ENCODE results near the gene RANBP10. TPM values are rescaled to one million over a fixed set of nuclear protein-coding genes. Genes with fewer than 3 reads are reported as not detected.
A peak's percentile ranks its signal among the peaks of the same experiment; 100 is the strongest.

RANBP10 gene
- total and polyA plus RNA-seq, 9 of the 15 experiments (the other 6 are each of a cell fraction or from before 2014, with no cell fraction given) = 0.61 to 19.3 (median 5.9) TPM

DNA sequence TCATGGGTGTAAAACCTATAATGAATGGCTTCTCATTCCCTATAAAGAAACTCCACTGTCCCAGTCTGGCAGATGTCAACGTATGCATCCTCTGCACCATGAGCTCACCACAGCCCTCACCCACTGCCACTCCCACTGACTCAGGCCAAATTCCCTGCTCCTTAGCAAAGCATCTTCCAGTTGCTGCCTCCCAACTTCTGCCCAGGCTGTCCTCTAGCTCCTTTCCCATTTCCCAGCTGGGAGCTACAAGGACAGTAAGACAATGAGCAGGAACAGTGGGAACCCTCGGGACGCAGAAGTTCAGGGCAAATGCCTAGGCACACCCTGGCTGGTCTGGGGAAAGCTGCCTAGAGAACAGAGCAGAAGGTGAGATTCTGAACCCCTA is 26.7 kb upstream of the RANBP10 start:
- 0% methylated on average over 3 of the region's 3 CpGs for WGBS (ENCODE audit: insufficient coverage, low coverage, missing lambda C conversion rate)
- TF ChIP-seq NFRKB (IDR thresholded peaks at IDR 0.05; ENCODE audit: low read depth) = no peak
- TF ChIP-seq HDGF (IDR thresholded peaks at IDR 0.05) = 0 out of 2 replicates have a peak, but pooled peaks have one; percentile 43
- TF ChIP-seq, protein P1, sequence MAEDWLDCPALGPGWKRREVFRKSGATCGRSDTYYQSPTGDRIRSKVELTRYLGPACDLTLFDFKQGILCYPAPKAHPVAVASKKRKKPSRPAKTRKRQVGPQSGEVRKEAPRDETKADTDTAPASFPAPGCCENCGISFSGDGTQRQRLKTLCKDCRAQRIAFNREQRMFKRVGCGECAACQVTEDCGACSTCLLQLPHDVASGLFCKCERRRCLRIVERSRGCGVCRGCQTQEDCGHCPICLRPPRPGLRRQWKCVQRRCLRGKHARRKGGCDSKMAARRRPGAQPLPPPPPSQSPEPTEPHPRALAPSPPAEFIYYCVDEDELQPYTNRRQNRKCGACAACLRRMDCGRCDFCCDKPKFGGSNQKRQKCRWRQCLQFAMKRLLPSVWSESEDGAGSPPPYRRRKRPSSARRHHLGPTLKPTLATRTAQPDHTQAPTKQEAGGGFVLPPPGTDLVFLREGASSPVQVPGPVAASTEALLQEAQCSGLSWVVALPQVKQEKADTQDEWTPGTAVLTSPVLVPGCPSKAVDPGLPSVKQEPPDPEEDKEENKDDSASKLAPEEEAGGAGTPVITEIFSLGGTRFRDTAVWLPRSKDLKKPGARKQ (CRISPR knock-in tag; IDR thresholded peaks at IDR 0.05) = no peak
- TF ChIP-seq TRIM28 (IDR thresholded peaks at IDR 0.05) = no peak
- TF ChIP-seq ZNF280A (IDR thresholded peaks at IDR 0.05; ENCODE audit: low read depth, partially characterized antibody) = no peak
- TF ChIP-seq SAFB2 (IDR thresholded peaks at IDR 0.05; ENCODE audit: borderline replicate concordance, low read depth, low read length, severe bottlenecking) = no peak
- no peak for TF ChIP-seq ZBTB8A (IDR thresholded peaks at IDR 0.05; ENCODE audit: partially characterized antibody)
- no peak for TF ChIP-seq RCOR1 (IDR thresholded peaks at IDR 0.05; ENCODE audit: borderline replicate concordance in 1 of 2, low read depth in 2 of 2, low read length in 2 of 2)
- TF ChIP-seq SIN3A (IDR thresholded peaks at IDR 0.05; ENCODE audit: borderline replicate concordance in 2 of 2, control insufficient read depth in 1 of 2, low read depth in 2 of 2, low read length in 2 of 2) = peak in 1 of 2 experiments; percentile 37; a peak in 1 of 4 replicates
- TF ChIP-seq, protein P2, sequence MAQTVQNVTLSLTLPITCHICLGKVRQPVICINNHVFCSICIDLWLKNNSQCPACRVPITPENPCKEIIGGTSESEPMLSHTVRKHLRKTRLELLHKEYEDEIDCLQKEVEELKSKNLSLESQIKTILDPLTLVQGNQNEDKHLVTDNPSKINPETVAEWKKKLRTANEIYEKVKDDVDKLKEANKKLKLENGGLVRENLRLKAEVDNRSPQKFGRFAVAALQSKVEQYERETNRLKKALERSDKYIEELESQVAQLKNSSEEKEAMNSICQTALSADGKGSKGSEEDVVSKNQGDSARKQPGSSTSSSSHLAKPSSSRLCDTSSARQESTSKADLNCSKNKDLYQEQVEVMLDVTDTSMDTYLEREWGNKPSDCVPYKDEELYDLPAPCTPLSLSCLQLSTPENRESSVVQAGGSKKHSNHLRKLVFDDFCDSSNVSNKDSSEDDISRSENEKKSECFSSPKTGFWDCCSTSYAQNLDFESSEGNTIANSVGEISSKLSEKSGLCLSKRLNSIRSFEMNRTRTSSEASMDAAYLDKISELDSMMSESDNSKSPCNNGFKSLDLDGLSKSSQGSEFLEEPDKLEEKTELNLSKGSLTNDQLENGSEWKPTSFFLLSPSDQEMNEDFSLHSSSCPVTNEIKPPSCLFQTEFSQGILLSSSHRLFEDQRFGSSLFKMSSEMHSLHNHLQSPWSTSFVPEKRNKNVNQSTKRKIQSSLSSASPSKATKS (CRISPR knock-in tag; IDR thresholded peaks at IDR 0.05) = no peak

More for the DNA sequence above, 26.7 kb upstream of the RANBP10 start:
- intact Hi-C loops (cut with micrococcal nuclease) (no loop called here), in situ Hi-C loops (cut with MboI) (no loop called here)
- Histone ChIP-seq H3K9me1 (ENCODE audit: control insufficient read depth, insufficient read depth, low read length) (no peaks in the 10 kb centered on the region), H3K79me2 (ENCODE audit: control insufficient read depth, insufficient read depth, low read length) (peaks cover 17% of the 10 kb centered on the region), H3K27me3 (ENCODE audit: control insufficient read depth in 2 of 2, insufficient read depth in 2 of 2, low read length in 2 of 2) (no peaks in the 10 kb centered on the region), H3K27ac (ENCODE audit: extremely low read depth, low read depth, low read length) (peak overlapping the region; percentile 68), H3K4me3 (peak overlapping the region; percentile 67), H3K9me3 (replicated peaks; ENCODE audit: control insufficient read depth, insufficient read depth, low read depth, low read length) (no peaks in the 10 kb centered on the region), H3K4me2 (ENCODE audit: insufficient read depth, low read length) (peak overlapping the region; percentile 93), H4K20me1 (replicated peaks; ENCODE audit: control insufficient read depth, insufficient read depth, low read length) (no peaks in the 10 kb centered on the region; the same call in 1 of the 2 replicates), H3K36me3 (ENCODE audit: control insufficient read depth, insufficient read depth, low read length) (peaks cover 44% of the 10 kb centered on the region; the same call in 2 of the 3 replicates), H3K4me1 (replicated peaks in 1 of 2; ENCODE audit: control insufficient read depth in 2 of 2, insufficient read depth in 2 of 2, low read length in 2 of 2) (peaks cover 11 to 24% of the 10 kb centered on the region in 2 experiments; a peak in 4 of 5 replicates), H3K9ac (ENCODE audit: insufficient read depth in 1 of 2, low read depth in 2 of 2, low read length in 2 of 2) (peak overlapping the region; percentile 87 to 96), H2AFZ (ENCODE audit: low read depth, low read length) (peak overlapping the region; percentile 98)
- BruUV-seq (replicated peaks) = no TSS peak
- CTCF ChIA-PET (ENCODE audit: low intra/inter-chr PET ratio) = no interaction called here
- ATAC-seq (peak; percentile 54), DNase-seq (ENCODE audit: extremely low read depth in 1 of 4, low spot score in 3 of 4) (peak in 2 of 4 experiments; percentile 38 to 43), FAIRE-seq (peak; percentile 64)
- POLR2A ChIA-PET = interaction anchor here (0.6 to 3.9 kb wide), 5 partner anchors 8 to 159 kb away, joined by 3 to 19 read pairs (median 5); partner anchors contain the start of genes RANBP10 and TSNAXIP1
